ENCODE data around the gene CDH4.

Gene CDH4

GRCh38 chr20:61660559-61660958, 408.5 kb downstream of the CDH4 start:
- no peak for TF ChIP-seq CTCF (IDR thresholded peaks at IDR 0.05; ENCODE audit: extremely low read depth, missing control alignments)
- DNase-seq (ENCODE audit: low spot score) = no peak

- no peak for DNase-seq (ENCODE audit: low spot score)
- TF ChIP-seq CTCF (IDR thresholded peaks at IDR 0.05; ENCODE audit: extremely low read depth, missing control alignments) = no peak
Measured at GRCh38 chr20:61661025-61661424, 409.0 kb downstream of the CDH4 start.

- no peak for TF ChIP-seq CTCF (IDR thresholded peaks at IDR 0.05; ENCODE audit: extremely low read depth, missing control alignments)
- DNase-seq (ENCODE audit: low spot score) = no peak
Measured at GRCh38 chr20:61661583-61661982, 409.5 kb downstream of the CDH4 start.

- DNase-seq (ENCODE audit: low spot score) = no peak
- TF ChIP-seq CTCF (IDR thresholded peaks at IDR 0.05; ENCODE audit: extremely low read depth, missing control alignments) = no peak
Measured at GRCh38 chr20:61662226-61662967, 410.3 kb downstream of the CDH4 start.

- no peak for DNase-seq (ENCODE audit: low spot score)
- no peak for TF ChIP-seq CTCF (IDR thresholded peaks at IDR 0.05; ENCODE audit: extremely low read depth, missing control alignments)
Measured at GRCh38 chr20:61662968-61663331, 410.9 kb downstream of the CDH4 start.

GRCh38 chr20:61663521-61664425, 411.7 kb downstream of the CDH4 start:
- DNase-seq (ENCODE audit: low spot score) = no peak
- no peak for TF ChIP-seq CTCF (IDR thresholded peaks at IDR 0.05; ENCODE audit: extremely low read depth, missing control alignments)

Measured in GM20000 (cell line).